ENCODE results near the gene DNAJC5. TPM values are rescaled to one million over a fixed set of nuclear protein-coding genes. Genes with fewer than 3 reads are reported as not detected.

Gene DNAJC5
- total and polyA plus RNA-seq, 7 donors: 13.1 to 33.6 (median 20.9) TPM

DNA sequence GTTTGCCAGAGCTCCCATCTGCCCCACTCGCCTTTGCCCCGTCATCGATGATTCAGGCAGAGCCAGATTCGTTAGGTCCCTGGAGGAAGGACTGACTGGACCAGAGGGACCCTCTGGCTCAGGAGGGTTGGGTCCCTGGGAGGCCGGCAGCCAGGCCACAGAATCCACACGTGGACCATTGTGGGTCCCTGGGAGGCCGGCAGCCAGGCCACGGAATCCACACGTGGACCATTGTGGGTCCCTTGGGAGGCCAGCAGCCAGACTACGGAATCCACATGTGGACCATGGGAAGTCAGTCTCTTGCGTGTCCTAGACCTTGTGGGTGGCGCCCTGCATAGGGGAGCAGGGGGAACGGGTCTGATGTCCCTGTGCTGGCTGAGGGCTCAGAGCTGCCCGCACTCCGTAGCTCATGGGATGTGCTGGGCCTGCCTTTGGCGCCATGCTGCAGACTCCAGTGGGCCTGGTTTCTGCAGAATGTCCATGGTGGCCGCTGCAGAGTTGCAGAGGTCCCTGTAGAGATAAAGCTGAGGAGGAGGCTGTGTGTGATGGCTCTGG, 37.8 kb downstream of the DNAJC5 start:
- 84 to 89% (median 85%) methylated on average over 17 of the region's 17 CpGs for WGBS, 3 donors
- intact Hi-C loops (cut with DNase I): no loop called here
- Histone ChIP-seq H3K9me3 (no peaks in the 10 kb centered on the region), H3K27ac (no peak overlapping the region), H3K36me3 (ENCODE audit: insufficient read depth in 1 of 2, low read depth in 1 of 2) (peaks cover 15 to 71% of the 10 kb centered on the region in 2 donors), H3K27me3 (ENCODE audit: insufficient read depth in 3 of 3, low read length in 2 of 3) (no peaks in the 10 kb centered on the region), H3K4me3 (no peak overlapping the region), H3K4me1 (peaks cover 3% of the 10 kb centered on the region)
- DNase-seq (no peak), ATAC-seq (no peak)
- TF ChIP-seq, protein P1, sequence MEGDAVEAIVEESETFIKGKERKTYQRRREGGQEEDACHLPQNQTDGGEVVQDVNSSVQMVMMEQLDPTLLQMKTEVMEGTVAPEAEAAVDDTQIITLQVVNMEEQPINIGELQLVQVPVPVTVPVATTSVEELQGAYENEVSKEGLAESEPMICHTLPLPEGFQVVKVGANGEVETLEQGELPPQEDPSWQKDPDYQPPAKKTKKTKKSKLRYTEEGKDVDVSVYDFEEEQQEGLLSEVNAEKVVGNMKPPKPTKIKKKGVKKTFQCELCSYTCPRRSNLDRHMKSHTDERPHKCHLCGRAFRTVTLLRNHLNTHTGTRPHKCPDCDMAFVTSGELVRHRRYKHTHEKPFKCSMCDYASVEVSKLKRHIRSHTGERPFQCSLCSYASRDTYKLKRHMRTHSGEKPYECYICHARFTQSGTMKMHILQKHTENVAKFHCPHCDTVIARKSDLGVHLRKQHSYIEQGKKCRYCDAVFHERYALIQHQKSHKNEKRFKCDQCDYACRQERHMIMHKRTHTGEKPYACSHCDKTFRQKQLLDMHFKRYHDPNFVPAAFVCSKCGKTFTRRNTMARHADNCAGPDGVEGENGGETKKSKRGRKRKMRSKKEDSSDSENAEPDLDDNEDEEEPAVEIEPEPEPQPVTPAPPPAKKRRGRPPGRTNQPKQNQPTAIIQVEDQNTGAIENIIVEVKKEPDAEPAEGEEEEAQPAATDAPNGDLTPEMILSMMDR (IDR thresholded peaks at IDR 0.05): no peak

DNA sequence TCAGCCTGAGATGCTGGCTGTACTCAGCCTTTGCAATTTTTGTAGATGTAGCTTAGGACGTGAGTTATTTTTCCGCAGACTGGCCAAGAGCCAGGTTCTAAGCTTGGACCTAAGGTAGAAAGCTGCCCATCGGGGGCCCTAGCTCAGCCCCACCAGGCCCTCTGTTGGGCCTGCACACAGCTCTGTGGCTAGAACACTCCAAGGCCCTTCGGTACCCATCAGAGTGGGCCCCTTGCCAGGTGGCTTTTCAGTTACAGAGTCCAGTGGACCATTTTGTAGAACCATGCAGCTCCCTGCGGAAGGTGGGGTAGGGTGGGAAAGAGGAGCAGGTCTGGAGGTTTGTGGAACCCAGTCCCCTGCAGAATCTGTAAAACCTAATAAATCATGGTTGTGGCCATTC, 38.7 kb downstream of the DNAJC5 start:
- no peaks in the 10 kb centered on the region for H3K27me3 ChIP-seq (ENCODE audit: insufficient read depth in 3 of 3, low read length in 2 of 3)
- H3K9me3 ChIP-seq: no peaks in the 10 kb centered on the region
- TF ChIP-seq, protein P1 (IDR thresholded peaks at IDR 0.05): no peak
- 71 to 80% (median 78%) methylated on average over 5 of the region's 5 CpGs for WGBS, 3 donors
- H3K4me1 ChIP-seq: no peaks in the 10 kb centered on the region
- intact Hi-C loops (cut with DNase I): no loop called here
- ATAC-seq (no peak), DNase-seq (no peak)
- no peak overlapping the region for H3K4me3 ChIP-seq
- H3K27ac ChIP-seq: no peak overlapping the region
- peaks cover 15 to 70% of the 10 kb centered on the region in 2 donors for H3K36me3 ChIP-seq (ENCODE audit: insufficient read depth in 1 of 2, low read depth in 1 of 2)

DNA sequence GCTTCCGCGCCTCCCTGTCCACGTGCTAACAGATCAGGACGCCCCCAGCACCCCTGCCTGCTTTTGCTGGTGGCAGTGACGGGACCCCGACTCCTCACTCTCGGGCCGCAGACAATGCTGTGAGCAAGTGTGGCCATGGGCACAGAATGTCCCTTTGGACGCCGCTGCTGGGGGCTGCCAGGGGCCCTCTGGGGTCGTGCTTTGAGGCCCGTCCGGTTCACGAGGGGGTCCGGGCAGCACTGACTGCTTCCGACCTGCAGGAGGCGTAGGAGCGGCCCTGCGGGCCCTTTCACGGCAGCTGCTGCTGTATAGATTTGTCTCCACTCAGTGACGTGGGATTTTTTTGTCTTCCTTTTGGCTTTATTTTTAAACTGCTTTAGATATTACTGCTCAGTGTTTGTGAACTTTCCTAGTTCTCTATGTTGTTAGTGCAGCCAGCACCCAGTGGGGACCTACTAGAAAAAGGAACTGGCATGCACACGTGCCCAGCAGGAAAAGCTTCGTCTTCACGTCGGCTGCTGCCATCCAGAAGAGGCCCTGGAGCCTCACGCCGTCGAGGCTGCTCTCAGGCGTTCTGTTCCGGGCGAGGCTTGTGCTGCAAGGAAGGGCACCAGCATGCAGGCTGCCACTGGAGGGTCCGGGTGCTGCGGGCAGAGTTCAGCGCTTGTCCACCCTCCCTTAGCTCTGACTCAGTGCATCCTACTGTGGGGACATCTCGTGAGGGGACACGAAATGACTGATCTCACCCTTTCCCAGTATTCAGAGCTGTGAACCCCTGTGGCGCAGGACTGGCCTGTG, 39.5 kb downstream of the DNAJC5 start:
- intact Hi-C loops (cut with DNase I): no loop called here
- Histone ChIP-seq H3K27me3 (ENCODE audit: insufficient read depth in 3 of 3, low read length in 2 of 3) (no peaks in the 10 kb centered on the region), H3K36me3 (ENCODE audit: insufficient read depth in 1 of 2, low read depth in 1 of 2) (peaks cover 15 to 70% of the 10 kb centered on the region in 2 donors), H3K4me3 (no peak overlapping the region), H3K27ac (no peak overlapping the region), H3K4me1 (no peaks in the 10 kb centered on the region), H3K9me3 (no peaks in the 10 kb centered on the region)
- 79 to 88% (median 82%) methylated on average over 37 of the region's 37 CpGs for WGBS, 3 donors
- no peak for DNase-seq
- TF ChIP-seq, protein P1 (IDR thresholded peaks at IDR 0.05): no peak
- ATAC-seq: no peak

DNA sequence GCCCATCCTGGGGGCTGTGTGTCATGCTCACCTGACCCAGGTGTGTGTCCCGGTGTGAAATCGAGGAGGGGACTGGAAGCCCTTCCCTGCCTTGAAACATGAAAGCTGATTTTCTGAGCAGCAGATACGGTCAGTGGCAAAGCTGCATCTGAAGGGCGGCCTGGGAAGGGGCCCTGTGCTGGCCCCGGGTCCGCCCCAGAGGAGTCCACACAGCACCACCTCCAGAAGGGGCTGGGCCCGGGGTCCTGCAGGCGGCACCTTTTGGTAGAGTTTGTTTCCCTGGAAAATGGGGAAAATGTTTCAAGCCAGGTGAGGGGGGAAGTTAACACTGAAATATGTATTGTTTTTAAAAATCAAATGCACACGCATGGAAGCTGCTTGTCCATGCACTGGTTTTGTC, 40.5 kb downstream of the DNAJC5 start:
- no peak for DNase-seq

More for the DNA sequence above, 40.5 kb downstream of the DNAJC5 start:
- TF ChIP-seq, protein P1 (IDR thresholded peaks at IDR 0.05): no peak
- ATAC-seq: no peak
- H3K27ac ChIP-seq: no peak overlapping the region
- no peaks in the 10 kb centered on the region for H3K9me3 ChIP-seq
- H3K4me1 ChIP-seq: no peaks in the 10 kb centered on the region
- no peaks in the 10 kb centered on the region for H3K27me3 ChIP-seq (ENCODE audit: insufficient read depth in 3 of 3, low read length in 2 of 3)
- 89 to 92% (median 89%) methylated on average over 9 of the region's 9 CpGs for WGBS, 3 donors
- intact Hi-C loops (cut with DNase I): no loop called here
- H3K4me3 ChIP-seq: no peak overlapping the region
- H3K36me3 ChIP-seq (ENCODE audit: insufficient read depth in 1 of 2, low read depth in 1 of 2): peaks cover 9 to 70% of the 10 kb centered on the region in 2 donors

All from psoas muscle (tissue), 8 donors.